ENCODE data around the gene ERLEC1. TPM values are rescaled to one million over a fixed set of nuclear protein-coding genes. Genes with fewer than 3 reads are reported as not detected.

The ERLEC1 gene
- total RNA-seq, 2 donors from 2014 or later: 70.3 to 73.2 TPM

- intact Hi-C loops (cut with DNase I): no loop called here
- Histone ChIP-seq H3K9me3 (no peaks in the 10 kb centered on the region), H3K4me3 (no peak overlapping the region), H3K36me3 (no peaks in the 10 kb centered on the region), H3K4me1 (replicated peaks) (no peaks in the 10 kb centered on the region), H3K27ac (peak overlapping the region in 1 of 2 donors; percentile 38), H3K27me3 (replicated peaks; ENCODE audit: insufficient read depth) (no peaks in the 10 kb centered on the region)
- 70% methylated on average over 2 of the region's 2 CpGs for WGBS
- no peak for DNase-seq (ENCODE audit: low spot score)
- TF ChIP-seq CTCF (IDR thresholded peaks at IDR 0.05) (no peak), POLR2AphosphoS5 (IDR thresholded peaks at IDR 0.05) (peak; percentile 11)
Measured at GRCh38 chr2:53744395-53745065, 42.3 kb upstream of the ERLEC1 start.

GRCh38 chr2:53750041-53750768, 36.6 kb upstream of the ERLEC1 start:
- Histone ChIP-seq H3K9me3 (no peaks in the 10 kb centered on the region), H3K27me3 (replicated peaks; ENCODE audit: insufficient read depth) (no peaks in the 10 kb centered on the region), H3K36me3 (no peaks in the 10 kb centered on the region), H3K27ac (no peak overlapping the region), H3K4me3 (no peak overlapping the region), H3K4me1 (replicated peaks) (no peaks in the 10 kb centered on the region)
- no peak for DNase-seq (ENCODE audit: low spot score)
- WGBS: 23% methylated on average over 4 of the region's 4 CpGs
- TF ChIP-seq POLR2A (IDR thresholded peaks at IDR 0.05) (no peak), CTCF (IDR thresholded peaks at IDR 0.05) (no peak), POLR2AphosphoS5 (IDR thresholded peaks at IDR 0.05) (no peak)
- intact Hi-C loops (cut with DNase I): no loop called here

- no peak for TF ChIP-seq POLR2AphosphoS5 (IDR thresholded peaks at IDR 0.05)
- TF ChIP-seq CTCF (IDR thresholded peaks at IDR 0.05): no peak
- no peak for TF ChIP-seq POLR2A (IDR thresholded peaks at IDR 0.05)
- H3K4me1 ChIP-seq (replicated peaks): no peaks in the 10 kb centered on the region
- H3K27ac ChIP-seq: no peak overlapping the region
- WGBS: 63% methylated on average over 1 of the region's 1 CpG
- no peak for DNase-seq (ENCODE audit: low spot score)
- no peaks in the 10 kb centered on the region for H3K36me3 ChIP-seq
- H3K4me3 ChIP-seq: no peak overlapping the region
- intact Hi-C loops (cut with DNase I): no loop called here
- no peaks in the 10 kb centered on the region for H3K27me3 ChIP-seq (replicated peaks; ENCODE audit: insufficient read depth)
- H3K9me3 ChIP-seq: no peaks in the 10 kb centered on the region
Measured at GRCh38 chr2:53751728-53752127, 35.1 kb upstream of the ERLEC1 start.

- Histone ChIP-seq H3K36me3 (no peaks in the 10 kb centered on the region), H3K27ac (no peak overlapping the region), H3K27me3 (replicated peaks; ENCODE audit: insufficient read depth) (no peaks in the 10 kb centered on the region), H3K4me3 (no peak overlapping the region), H3K9me3 (no peaks in the 10 kb centered on the region), H3K4me1 (replicated peaks) (no peaks in the 10 kb centered on the region)
- DNase-seq (ENCODE audit: low spot score): no peak
- TF ChIP-seq CTCF (IDR thresholded peaks at IDR 0.05) (no peak), POLR2A (IDR thresholded peaks at IDR 0.05) (no peak), POLR2AphosphoS5 (IDR thresholded peaks at IDR 0.05) (no peak)
- WGBS: 53% methylated on average over 4 of the region's 4 CpGs
- intact Hi-C loops (cut with DNase I): no loop called here
Measured at GRCh38 chr2:53752385-53752784, 34.5 kb upstream of the ERLEC1 start.

GRCh38 chr2:53753041-53753440, 33.8 kb upstream of the ERLEC1 start:
- no peak overlapping the region for H3K4me3 ChIP-seq
- TF ChIP-seq CTCF (IDR thresholded peaks at IDR 0.05): no peak
- TF ChIP-seq POLR2AphosphoS5 (IDR thresholded peaks at IDR 0.05): no peak
- no peak for TF ChIP-seq POLR2A (IDR thresholded peaks at IDR 0.05)
- H3K27me3 ChIP-seq (replicated peaks; ENCODE audit: insufficient read depth): no peaks in the 10 kb centered on the region
- intact Hi-C loops (cut with DNase I): no loop called here
- no peaks in the 10 kb centered on the region for H3K9me3 ChIP-seq
- H3K4me1 ChIP-seq (replicated peaks): no peaks in the 10 kb centered on the region
- no peak overlapping the region for H3K27ac ChIP-seq
- no peaks in the 10 kb centered on the region for H3K36me3 ChIP-seq
- DNase-seq (ENCODE audit: low spot score): no peak

Measured in prostate gland (tissue), 2 donors.